Esophagus squamous epithelium (tissue), 5 donors: ENCODE data around the gene TPGS1. TPM values are rescaled to one million over a fixed set of nuclear protein-coding genes. Genes with fewer than 3 reads are reported as not detected.

ENCODE experiments used
- DNase-seq: peaks from one replicate; lab custom pipeline; 2025; lab: John Stamatoyannopoulos, UW
- H3K27ac ChIP-seq, 4 donors: fragments of 200-600 bp; sonication (generic); one replicate each; pipeline ENCODE4 v1.5.1; 2016 to 2019; ENCODE audit warnings: mild to moderate bottlenecking in 1 of 4
- H3K27me3 ChIP-seq, 4 donors: fragments of 200-600 bp; sonication (generic); 1 replicate in 3 of 4; 2 replicates in 1 of 4; pipeline versions ENCODE4 v1.5.1 to v1.6.0; 2017 to 2021; ENCODE audit warnings: antibody characterized with exemption in 1 of 4
- H3K36me3 ChIP-seq, 3 donors: fragments of 200-600 bp; sonication (generic); one replicate each; pipeline ENCODE4 v1.5.1; 2016 to 2019
- H3K4me1 ChIP-seq, 3 donors: fragments of 200-600 bp; sonication (generic); one replicate each; pipeline ENCODE4 v1.5.1; 2017 to 2019
- H3K4me3 ChIP-seq, 4 donors: fragments of 200-600 bp; sonication (generic); 1 replicate in 3 of 4; 2 replicates in 1 of 4; pipeline ENCODE4 v1.5.1; 2016 to 2019; ENCODE audit warnings: mild to moderate bottlenecking in 2 of 4, moderate library complexity in 1 of 4
- H3K9me3 ChIP-seq, 3 donors: fragments of 200-600 bp; sonication (generic); one replicate each; pipeline ENCODE4 v1.5.1; 2016 to 2019
- CTCF ChIP-seq, 6 experiments: fragments of 450-650 bp in 4 of 6; fragments of 200-600 bp in 2 of 6; sonication (generic) in 2 of 6; IDR thresholded peaks; one replicate each; pipeline ENCODE4 v1.5.1; 2016 to 2019; ENCODE audit warnings: antibody characterized with exemption in 6 of 6, mild to moderate bottlenecking in 4 of 6, moderate library complexity in 4 of 6
- POLR2A ChIP-seq, 4 donors: fragments of 450-650 bp; IDR thresholded peaks; one replicate each; pipeline ENCODE4 v1.6.1; 2017; ENCODE audit warnings: antibody characterized with exemption in 4 of 4, mild to moderate bottlenecking in 4 of 4, moderate library complexity in 3 of 4
- WGBS, 2 donors: methylation state at CpG; one replicate each; pipeline ENCODE4 v1.1.5; 2018; 5-methylcytosine and 5-hydroxymethylcytosine counted together
- intact Hi-C: fragments of 100-400 bp; cut with DNase I; formaldehyde crosslinking; loops from one replicate; pipeline ENCODE4 v1.15.0; 2022
- total RNA-seq, 4 donors: library from RNA; depleted of rRNA; stranded (reverse); fragments of >200 nt; gene quantifications; one replicate each; pipeline ENCODE4 v1.1.0, GENCODE V29; 2016
- donor health status: DM: yes; HTN: yes; CAD: no.

TPGS1 gene
- total RNA-seq, 4 donors from 2014 or later: 29.3 to 46.7 (median 35.6) TPM

- intact Hi-C loops: no loop called here
- no peaks in the 10 kb centered on the region for H3K9me3 ChIP-seq
Observed at GRCh38 chr19:541699-542098, 34.4 kb downstream of the TPGS1 start.

GRCh38 chr19:542173-542866 lies 35.0 kb downstream of the TPGS1 start:
- TF ChIP-seq CTCF (IDR thresholded peaks at IDR 0.05): no peak
- no peak for TF ChIP-seq POLR2A (IDR thresholded peaks at IDR 0.05)
- WGBS, 2 donors: 98% methylated on average over 8 of the region's 34 CpGs; no CpG with 5 or more reads in 1 of the 2 donors
- Histone ChIP-seq H3K9me3 (no peaks in the 10 kb centered on the region), H3K27ac (no peak overlapping the region), H3K4me1 (peaks cover 0 to 4% (median 0%) of the 10 kb centered on the region in 3 donors), H3K4me3 (no peak overlapping the region), H3K27me3 (no peaks in the 10 kb centered on the region), H3K36me3 (peaks cover 6 to 51% (median 34%) of the 10 kb centered on the region in 3 donors)
- intact Hi-C loops: no loop called here
- no peak for DNase-seq

More at GRCh38 chr19:541699-542098, 34.4 kb downstream of the TPGS1 start:
- H3K27me3 ChIP-seq: no peaks in the 10 kb centered on the region
- no peak for DNase-seq
- 88% methylated on average over 3 of the region's 26 CpGs; no CpG with 5 or more reads in 1 of the 2 donors for WGBS, 2 donors
- H3K36me3 ChIP-seq: peaks cover 11 to 57% (median 39%) of the 10 kb centered on the region in 3 donors
- no peak overlapping the region for H3K27ac ChIP-seq
- TF ChIP-seq POLR2A (IDR thresholded peaks at IDR 0.05): no peak
- no peak for TF ChIP-seq CTCF (IDR thresholded peaks at IDR 0.05)
- H3K4me1 ChIP-seq: peaks cover 0 to 4% (median 0%) of the 10 kb centered on the region in 3 donors
- no peak overlapping the region for H3K4me3 ChIP-seq

- no peak within 1 kb of the TSS for H3K27ac ChIP-seq
- H3K27me3 ChIP-seq: peaks cover 0 to 11% (median 0%) of the 10 kb centered on the region in 4 donors
- TF ChIP-seq POLR2A (IDR thresholded peaks at IDR 0.05) (no peak), CTCF (IDR thresholded peaks at IDR 0.05) (no peak)
- H3K9me3 ChIP-seq: no peaks in the 10 kb centered on the region
- 39 to 54% methylated on average over 7 to 16 of the region's 31 CpGs for WGBS, 2 donors
- peaks cover 0 to 4% (median 0%) of the 10 kb centered on the region in 3 donors for H3K4me1 ChIP-seq
- H3K4me3 ChIP-seq: peak within 1 kb of the TSS in 2 of 4 donors; percentile 21 to 26
- intact Hi-C loops: no loop called here
- H3K36me3 ChIP-seq: peaks cover 0 to 35% (median 25%) of the 10 kb centered on the region in 3 donors
- no peak for DNase-seq
Observed at GRCh38 chr19:543910-544608, 36.8 kb downstream of the TPGS1 start, which contains the start of gene GZMM. Gene GZMM, plus strand, starts transcription at chr19:544053. Its CDS starts 19 bp downstream, at chr19:544072.

GRCh38 chr19:547117-547516 lies 39.8 kb downstream of the TPGS1 start:
- Histone ChIP-seq H3K27me3 (peaks cover 0 to 33% (median 0%) of the 10 kb centered on the region in 4 donors), H3K36me3 (peaks cover 0 to 12% (median 5%) of the 10 kb centered on the region in 3 donors), H3K4me3 (no peak overlapping the region), H3K27ac (no peak overlapping the region), H3K9me3 (no peaks in the 10 kb centered on the region), H3K4me1 (peaks cover 0 to 10% (median 0%) of the 10 kb centered on the region in 3 donors)
- intact Hi-C loops: no loop called here
- 79 to 91% methylated on average over 3 of the region's 15 CpGs for WGBS, 2 donors
- TF ChIP-seq POLR2A (IDR thresholded peaks at IDR 0.05) (no peak), CTCF (IDR thresholded peaks at IDR 0.05) (no peak)
- no peak for DNase-seq
